Natural killer cell (primary cell): Measurements from ENCODE around the gene TMEM33. TPM values are rescaled to one million over a fixed set of nuclear protein-coding genes. Genes with fewer than 3 reads are reported as not detected.

Experiments
- ATAC-seq, 3 donors: fragments of 150-1000 bp in 2 of 3; fragments of 200-7000 bp in 1 of 3; cut with Tn5 transposase; 1 replicate in 1 of 3; 2 replicates in 2 of 3; pipeline ENCODE4 v1.10.0; 2021; ENCODE audit warnings: mild to moderate bottlenecking in 2 of 3, moderate library complexity in 2 of 3
- DNase-seq, 2 donors: peaks; one replicate each; pipeline versions ENCODE4 v3.0.0 to v3.0.0-alpha.2; 2013 to 2021; ENCODE audit warnings: mixed read lengths in 1 of 2
- H3K27ac ChIP-seq: one replicate; pipeline ENCODE4 v1.5.1; 2013; ENCODE audit warnings: mild to moderate bottlenecking, low read length
- H3K27me3 ChIP-seq: one replicate; pipeline ENCODE4 v1.6.1; 2013; ENCODE audit warnings: low read length; ENCODE audit not compliant: control insufficient read depth, insufficient read depth
- H3K36me3 ChIP-seq: one replicate; pipeline ENCODE4 v1.6.1; 2013; ENCODE audit warnings: low read length; ENCODE audit not compliant: control insufficient read depth, insufficient read depth
- H3K4me1 ChIP-seq: one replicate; pipeline ENCODE4 v1.6.1; 2013; ENCODE audit warnings: low read length; ENCODE audit not compliant: control insufficient read depth, insufficient read depth
- H3K4me3 ChIP-seq: one replicate; pipeline ENCODE4 v1.5.1; 2013; ENCODE audit warnings: low read length
- H3K9me3 ChIP-seq: one replicate; pipeline ENCODE4 v1.6.1; 2013; ENCODE audit warnings: low read length; ENCODE audit not compliant: control insufficient read depth, insufficient read depth
- H3K27ac Mint-ChIP-seq, 2 donors: one replicate each; pipeline ENCODE4 v1.8.0; 2022; ENCODE audit warnings: mild to moderate bottlenecking in 2 of 2, mixed read lengths in 2 of 2, moderate library complexity in 1 of 2
- H3K27me3 Mint-ChIP-seq, 2 donors: one replicate each; pipeline ENCODE4 v1.8.0; 2022; ENCODE audit warnings: low read depth in 2 of 2, mixed read lengths in 2 of 2
- H3K36me3 Mint-ChIP-seq: one replicate; pipeline ENCODE4 v1.8.0; 2022; ENCODE audit warnings: mixed read lengths
- H3K4me1 Mint-ChIP-seq, 2 donors: one replicate each; pipeline ENCODE4 v1.8.0; 2022; ENCODE audit warnings: mixed read lengths in 2 of 2
- H3K4me3 Mint-ChIP-seq: one replicate; pipeline ENCODE4 v1.8.0; 2022; ENCODE audit warnings: mild to moderate bottlenecking, moderate library complexity, mixed read lengths
- H3K9me3 Mint-ChIP-seq, 2 donors: one replicate each; pipeline ENCODE4 v1.8.0; 2022; ENCODE audit warnings: mixed read lengths in 2 of 2
- WGBS: methylation state at CpG from one replicate; pipeline ENCODE4 v1.1.7; 2013; ENCODE audit warnings: missing lambda C conversion rate; ENCODE audit not compliant: insufficient coverage; 5-methylcytosine and 5-hydroxymethylcytosine counted together
- intact Hi-C: fragments of 100-400 bp; cut with micrococcal nuclease; formaldehyde crosslinking; loops from one replicate; pipeline ENCODE4 v1.14.2; 2022
- total RNA-seq, 4 donors: library from RNA; stranded (reverse); fragments of 120-200 nt in 1 of 4; gene quantifications; one replicate each; pipeline versions ENCODE4 v1.2.3 to v1.2.4, GENCODE V29; 2013 to 2022
- TF ChIP-seq, protein P1 (sequence below): fragments of 200-600 bp; IDR thresholded peaks from one replicate; pipeline ENCODE4 v1.8.0; 2022; ENCODE audit warnings: antibody characterized with exemption

TMEM33 gene
- total RNA-seq, 3 donors from 2014 or later (not counting 1 experiment from before 2014, with no cell fraction given), result 30.3 to 37.4 (median 33.5) TPM

DNA sequence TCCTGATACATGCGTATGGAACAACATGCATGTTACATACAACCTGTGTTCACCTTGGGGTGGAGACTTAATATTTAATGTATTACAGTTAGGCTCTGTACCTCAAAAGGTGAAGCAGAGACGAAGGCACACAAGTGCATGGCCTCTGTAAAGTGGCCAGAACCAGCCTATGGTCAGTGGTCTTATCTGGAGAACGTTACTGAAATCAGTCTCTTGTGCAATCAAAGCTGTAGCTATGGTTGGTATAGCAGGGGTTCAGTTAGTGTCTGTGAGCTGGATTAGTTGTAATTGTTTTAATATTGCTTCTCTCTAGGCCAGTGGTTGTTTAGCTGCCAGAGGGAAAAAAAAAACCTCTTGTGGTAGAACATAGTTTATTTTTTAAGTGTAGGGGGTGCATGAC is 2.2 kb upstream of the TMEM33 start:
- intact Hi-C loops, result no loop called here
- peaks cover 17% of the 10 kb centered on the region for H3K4me1 ChIP-seq
- WGBS, result 86% methylated on average over 3 of the region's 3 CpGs
- no peak for DNase-seq
- no peak overlapping the region for H3K27ac ChIP-seq
- H3K36me3 ChIP-seq, result no peaks in the 10 kb centered on the region
- H3K27me3 Mint-ChIP-seq, result peaks cover 8% of the 10 kb centered on the region in 2 donors
- no peak for ATAC-seq
- TF ChIP-seq, protein P1, sequence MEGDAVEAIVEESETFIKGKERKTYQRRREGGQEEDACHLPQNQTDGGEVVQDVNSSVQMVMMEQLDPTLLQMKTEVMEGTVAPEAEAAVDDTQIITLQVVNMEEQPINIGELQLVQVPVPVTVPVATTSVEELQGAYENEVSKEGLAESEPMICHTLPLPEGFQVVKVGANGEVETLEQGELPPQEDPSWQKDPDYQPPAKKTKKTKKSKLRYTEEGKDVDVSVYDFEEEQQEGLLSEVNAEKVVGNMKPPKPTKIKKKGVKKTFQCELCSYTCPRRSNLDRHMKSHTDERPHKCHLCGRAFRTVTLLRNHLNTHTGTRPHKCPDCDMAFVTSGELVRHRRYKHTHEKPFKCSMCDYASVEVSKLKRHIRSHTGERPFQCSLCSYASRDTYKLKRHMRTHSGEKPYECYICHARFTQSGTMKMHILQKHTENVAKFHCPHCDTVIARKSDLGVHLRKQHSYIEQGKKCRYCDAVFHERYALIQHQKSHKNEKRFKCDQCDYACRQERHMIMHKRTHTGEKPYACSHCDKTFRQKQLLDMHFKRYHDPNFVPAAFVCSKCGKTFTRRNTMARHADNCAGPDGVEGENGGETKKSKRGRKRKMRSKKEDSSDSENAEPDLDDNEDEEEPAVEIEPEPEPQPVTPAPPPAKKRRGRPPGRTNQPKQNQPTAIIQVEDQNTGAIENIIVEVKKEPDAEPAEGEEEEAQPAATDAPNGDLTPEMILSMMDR, result no peak
- H3K36me3 Mint-ChIP-seq, result no peaks in the 10 kb centered on the region
- H3K4me3 Mint-ChIP-seq, result no peak overlapping the region
- no peaks in the 10 kb centered on the region for H3K9me3 ChIP-seq
- H3K27ac Mint-ChIP-seq, result no peak overlapping the region
- no peaks in the 10 kb centered on the region for H3K27me3 ChIP-seq
- H3K4me1 Mint-ChIP-seq, result peaks cover 29 to 31% of the 10 kb centered on the region in 2 donors
- no peaks in the 10 kb centered on the region for H3K9me3 Mint-ChIP-seq
- H3K4me3 ChIP-seq, result no peak overlapping the region

DNA sequence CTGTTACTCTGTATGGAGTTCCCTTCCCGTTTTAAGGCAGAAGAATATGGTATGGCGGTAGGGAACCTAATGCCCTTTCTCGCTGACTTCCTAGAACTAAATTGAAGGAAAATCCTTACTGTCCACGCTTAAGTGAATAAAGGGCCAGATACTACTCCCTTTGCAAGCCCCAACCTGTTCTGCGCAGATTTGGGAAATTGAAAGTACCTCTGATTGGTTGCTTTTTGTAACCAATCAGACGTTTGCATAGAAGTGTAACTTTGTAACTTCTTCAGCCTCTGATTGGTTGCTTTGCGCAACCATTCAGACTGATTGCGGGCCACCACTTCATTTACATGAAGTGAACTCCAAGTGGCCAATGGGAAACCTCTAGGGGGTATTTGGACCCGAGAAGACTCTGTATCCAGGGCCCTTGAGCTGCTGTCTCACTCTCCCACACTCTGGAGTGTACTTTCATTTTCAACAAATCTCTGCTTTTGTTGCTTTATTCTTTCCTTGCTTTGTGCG is 1.2 kb upstream of the TMEM33 start:
- Histone ChIP-seq H3K4me1 (peaks cover 17% of the 10 kb centered on the region), H3K9me3 (no peaks in the 10 kb centered on the region), H3K27ac (no peak overlapping the region), H3K36me3 (peaks cover 6% of the 10 kb centered on the region), H3K4me3 (no peak overlapping the region), H3K27me3 (no peaks in the 10 kb centered on the region)
- ATAC-seq (no peak), DNase-seq (peak in 1 of 2 donors; percentile 7)
- Mint-ChIP-seq H3K27me3 (peaks cover 0 to 2% of the 10 kb centered on the region in 2 donors), H3K36me3 (no peaks in the 10 kb centered on the region), H3K27ac (peak overlapping the region; percentile 89 to 90), H3K9me3 (no peaks in the 10 kb centered on the region), H3K4me1 (peaks cover 35 to 39% of the 10 kb centered on the region in 2 donors), H3K4me3 (peak overlapping the region; percentile 98)
- intact Hi-C loops, result no loop called here
- TF ChIP-seq, protein P1, result no peak
- 96% methylated on average over 10 of the region's 10 CpGs for WGBS

- Histone ChIP-seq H3K27ac (peak overlapping the region; percentile 74), H3K9me3 (no peaks in the 10 kb centered on the region), H3K4me3 (peak overlapping the region; percentile 68), H3K4me1 (peaks cover 17% of the 10 kb centered on the region), H3K36me3 (peaks cover 8% of the 10 kb centered on the region), H3K27me3 (no peaks in the 10 kb centered on the region)
- H3K36me3 Mint-ChIP-seq, result no peaks in the 10 kb centered on the region
- H3K4me1 Mint-ChIP-seq, result peaks cover 39 to 42% of the 10 kb centered on the region in 2 donors
- no peaks in the 10 kb centered on the region for H3K9me3 Mint-ChIP-seq
- H3K4me3 Mint-ChIP-seq, result peak overlapping the region; percentile 98
- TF ChIP-seq, protein P1, result no peak
- peak in 1 of 3 donors; percentile 11 for ATAC-seq
- DNase-seq, result no peak
- intact Hi-C loops, result no loop called here
- 92% methylated on average over 9 of the region's 9 CpGs for WGBS
- H3K27ac Mint-ChIP-seq, result peak overlapping the region; percentile 89 to 90
- peaks cover 0 to 2% of the 10 kb centered on the region in 2 donors for H3K27me3 Mint-ChIP-seq
Measured at GRCh38 chr4:41934514-41934900, 722 bp upstream of the TMEM33 start.

DNA sequence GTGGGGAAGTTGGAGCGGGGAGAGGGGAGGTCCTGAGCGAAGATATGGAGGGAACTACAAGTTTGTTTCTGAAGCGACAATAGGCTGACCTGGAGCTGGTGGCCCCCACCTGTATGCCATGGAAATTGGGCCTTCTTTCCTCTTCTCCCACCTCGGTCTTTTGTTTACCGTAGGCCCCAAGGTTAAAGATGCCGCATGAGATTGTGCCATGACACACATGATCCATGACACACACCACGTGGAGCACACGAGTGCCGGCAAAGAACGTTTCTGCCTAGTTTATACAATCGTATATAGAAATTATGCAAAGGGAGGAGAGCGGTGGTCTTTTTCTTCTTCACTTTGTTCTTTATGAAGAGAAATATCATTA is 408 bp downstream of the TMEM33 start:
- peak in 1 of 2 donors; percentile 36 for DNase-seq

More for the DNA sequence above, 408 bp downstream of the TMEM33 start:
- no peaks in the 10 kb centered on the region for H3K36me3 Mint-ChIP-seq
- peak overlapping the region; percentile 98 for H3K4me3 Mint-ChIP-seq
- H3K27ac Mint-ChIP-seq, result peak overlapping the region; percentile 89 to 90
- TF ChIP-seq, protein P1, result no peak
- WGBS, result 2% methylated on average over 10 of the region's 12 CpGs
- Histone ChIP-seq H3K27me3 (no peaks in the 10 kb centered on the region), H3K4me1 (peaks cover 17% of the 10 kb centered on the region), H3K36me3 (peaks cover 14% of the 10 kb centered on the region), H3K9me3 (no peaks in the 10 kb centered on the region), H3K4me3 (peak overlapping the region; percentile 68), H3K27ac (peak overlapping the region; percentile 74)
- peaks cover 41 to 47% of the 10 kb centered on the region in 2 donors for H3K4me1 Mint-ChIP-seq
- ATAC-seq, result peak; percentile 15 to 38 (median 23)
- intact Hi-C loops, result no loop called here
- peaks cover 0 to 2% of the 10 kb centered on the region in 2 donors for H3K27me3 Mint-ChIP-seq
- H3K9me3 Mint-ChIP-seq, result no peaks in the 10 kb centered on the region
